PC-9 (cell line): ENCODE data around the gene HTT-AS. TPM values are rescaled to one million over a fixed set of nuclear protein-coding genes. Genes with fewer than 3 reads are reported as not detected.

ENCODE experiments used
- BruUV-seq: library from RNA; stranded (reverse); fragments of 400-500 nt; replicated peaks from 2 replicates; lab custom pipeline; 2021; lab: Mats Ljungman, UMichigan
- CTCF ChIA-PET: fragments of 300-600 bp; sonication (Branson Sonifier 250); formaldehyde crosslinking; loops from one replicate; lab custom pipeline; 2022; ENCODE audit warnings: antibody characterized with exemption; lab: Charles Lee
- POLR2A ChIA-PET: fragments of 300-600 bp; sonication (Branson Sonifier 250); formaldehyde crosslinking; loops from one replicate; lab custom pipeline; 2022; ENCODE audit warnings: antibody characterized with exemption; ENCODE audit not compliant: unreplicated experiment; lab: Charles Lee
- DNase-seq, 2 experiments: peaks; one replicate each; pipeline versions ENCODE4 v3.0.0 to v3.0.0-alpha.2; 2015 to 2022; ENCODE audit warnings: mixed read lengths in 1 of 2
- H2AFZ ChIP-seq: fragments of 200-600 bp; sonication (generic); 2 replicates; pipeline ENCODE4 v1.8.1; 2017; ENCODE audit warnings: antibody characterized with exemption
- H3F3A ChIP-seq: fragments of 200-600 bp; sonication (generic); 2 replicates; pipeline ENCODE4 v1.8.1; 2017; ENCODE audit warnings: antibody characterized with exemption, mild to moderate bottlenecking, low read depth; ENCODE audit not compliant: insufficient read depth
- H3K27ac ChIP-seq: fragments of 200-600 bp; sonication (generic); 2 replicates; pipeline ENCODE4 v1.6.1; 2016; ENCODE audit warnings: mixed run types
- H3K27me3 ChIP-seq: fragments of 200-600 bp; sonication (generic); 2 replicates; pipeline ENCODE4 v1.6.1; 2016; ENCODE audit warnings: low read depth, mixed run types; ENCODE audit not compliant: insufficient read depth
- H3K36me3 ChIP-seq: fragments of 200-600 bp; sonication (generic); 2 replicates; pipeline ENCODE4 v1.6.1; 2016; ENCODE audit warnings: low read depth, mixed run types
- H3K4me1 ChIP-seq: fragments of 200-600 bp; sonication (generic); replicated peaks from 2 replicates; pipeline ENCODE4 v1.6.1; 2016; ENCODE audit warnings: mixed run types; ENCODE audit not compliant: insufficient read depth
- H3K4me2 ChIP-seq: fragments of 200-600 bp; sonication (generic); 2 replicates; pipeline ENCODE4 v1.6.1; 2017; ENCODE audit warnings: mixed run types
- H3K4me3 ChIP-seq: fragments of 200-600 bp; sonication (generic); 2 replicates; pipeline ENCODE4 v1.6.1; 2016; ENCODE audit warnings: mixed run types
- H3K79me2 ChIP-seq: fragments of 200-600 bp; sonication (generic); 2 replicates; pipeline ENCODE4 v1.6.1; 2017; ENCODE audit warnings: low read depth, mixed run types
- H3K9me2 ChIP-seq: fragments of 200-600 bp; sonication (generic); 2 replicates; pipeline ENCODE4 v1.8.1; 2017; ENCODE audit warnings: mild to moderate bottlenecking; ENCODE audit not compliant: insufficient read depth
- H3K9me3 ChIP-seq: fragments of 200-600 bp; sonication (generic); 2 replicates; pipeline ENCODE4 v1.8.1; 2016; ENCODE audit warnings: low read depth; ENCODE audit not compliant: insufficient read depth
- H4K20me1 ChIP-seq: fragments of 200-600 bp; sonication (generic); 2 replicates; pipeline ENCODE4 v1.8.1; 2017; ENCODE audit not compliant: insufficient read depth
- EZH2 ChIP-seq: fragments of 200-600 bp; sonication (generic); IDR thresholded peaks from 2 replicates; pipeline ENCODE4 v1.8.0; 2017; ENCODE audit warnings: antibody characterized with exemption, low read depth
- intact Hi-C: fragments of 100-400 bp; cut with micrococcal nuclease; formaldehyde crosslinking; loops from one replicate; pipeline ENCODE4 v1.10.0; 2022; ENCODE audit not compliant: unreplicated experiment
- total RNA-seq: library from RNA; stranded (reverse); gene quantifications from 2 replicates; pipeline ENCODE4 v1.2.3, GENCODE V29; 2021
- TF ChIP-seq, protein P1 (sequence below): fragments of 200-600 bp; sonication (generic); conservative IDR thresholded peaks from 2 replicates; pipeline ENCODE4 v1.6.1; 2017; ENCODE audit warnings: mixed run types, antibody characterized with exemption, mild to moderate bottlenecking, moderate library complexity

The HTT-AS gene
- total RNA-seq, 1 experiment from 2014 or later, result not detected

DNA sequence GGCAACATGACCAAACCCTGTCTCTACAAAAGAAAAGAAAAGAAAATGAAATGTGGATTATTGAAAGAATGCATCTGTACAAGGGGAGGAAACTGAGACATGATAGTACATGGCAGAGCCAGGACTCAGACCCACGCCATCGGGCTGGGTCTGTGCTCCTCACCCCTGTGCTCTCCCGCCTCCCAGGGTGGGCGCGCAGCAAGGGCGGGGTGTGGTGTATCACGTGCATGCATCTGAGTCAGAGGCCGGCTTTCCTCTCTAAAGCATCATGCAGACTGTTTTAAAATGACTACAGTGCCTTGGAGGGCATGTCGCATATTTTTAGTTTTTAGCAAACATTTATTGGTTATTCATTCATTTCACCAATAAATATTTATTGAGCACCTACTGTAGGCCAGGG, 47.8 kb downstream of the HTT-AS start:
- BruUV-seq, result no TSS peak
- no peak overlapping the region for H2AFZ ChIP-seq

DNA sequence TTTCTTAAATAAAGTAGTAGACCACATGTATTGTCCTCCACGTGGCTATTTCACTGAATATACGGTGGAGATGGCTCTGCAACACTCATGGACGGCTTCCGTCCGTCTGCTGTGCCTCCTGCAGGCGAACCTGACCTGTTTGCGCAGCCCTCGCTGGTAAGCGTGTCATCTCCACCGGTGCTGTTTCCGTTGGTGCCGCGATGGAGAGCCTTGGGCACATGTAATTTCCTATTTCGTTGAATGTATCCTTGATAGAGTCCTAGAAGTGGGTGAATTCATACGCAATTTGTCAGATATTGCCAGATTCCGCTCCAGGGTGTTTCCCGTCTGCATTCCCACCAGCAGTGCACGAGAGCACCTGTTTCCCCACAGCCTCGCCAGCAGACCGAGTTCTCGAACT, 48.5 kb downstream of the HTT-AS start:
- Histone ChIP-seq H3K9me2 (no peaks in the 10 kb centered on the region), H3K4me1 (no peaks in the 10 kb centered on the region), H3K79me2 (no peaks in the 10 kb centered on the region), H3K27me3 (no peaks in the 10 kb centered on the region), H3K4me3 (no peak overlapping the region), H2AFZ (no peak overlapping the region), H3K27ac (no peak overlapping the region), H4K20me1 (no peaks in the 10 kb centered on the region), H3F3A (no peaks in the 10 kb centered on the region), H3K9me3 (no peaks in the 10 kb centered on the region), H3K36me3 (no peaks in the 10 kb centered on the region), H3K4me2 (no peak overlapping the region)
- no peak for TF ChIP-seq EZH2
- no peak for DNase-seq
- ChIA-PET POLR2A (no interaction called here), CTCF (no interaction called here)
- intact Hi-C loops, result no loop called here
- no TSS peak for BruUV-seq

More for the DNA sequence above, 47.8 kb downstream of the HTT-AS start:
- H3K27me3 ChIP-seq, result no peaks in the 10 kb centered on the region
- CTCF ChIA-PET, result no interaction called here
- no peaks in the 10 kb centered on the region for H3K9me3 ChIP-seq
- no peaks in the 10 kb centered on the region for H3K4me1 ChIP-seq
- no peak for TF ChIP-seq EZH2
- TF ChIP-seq, protein P1, sequence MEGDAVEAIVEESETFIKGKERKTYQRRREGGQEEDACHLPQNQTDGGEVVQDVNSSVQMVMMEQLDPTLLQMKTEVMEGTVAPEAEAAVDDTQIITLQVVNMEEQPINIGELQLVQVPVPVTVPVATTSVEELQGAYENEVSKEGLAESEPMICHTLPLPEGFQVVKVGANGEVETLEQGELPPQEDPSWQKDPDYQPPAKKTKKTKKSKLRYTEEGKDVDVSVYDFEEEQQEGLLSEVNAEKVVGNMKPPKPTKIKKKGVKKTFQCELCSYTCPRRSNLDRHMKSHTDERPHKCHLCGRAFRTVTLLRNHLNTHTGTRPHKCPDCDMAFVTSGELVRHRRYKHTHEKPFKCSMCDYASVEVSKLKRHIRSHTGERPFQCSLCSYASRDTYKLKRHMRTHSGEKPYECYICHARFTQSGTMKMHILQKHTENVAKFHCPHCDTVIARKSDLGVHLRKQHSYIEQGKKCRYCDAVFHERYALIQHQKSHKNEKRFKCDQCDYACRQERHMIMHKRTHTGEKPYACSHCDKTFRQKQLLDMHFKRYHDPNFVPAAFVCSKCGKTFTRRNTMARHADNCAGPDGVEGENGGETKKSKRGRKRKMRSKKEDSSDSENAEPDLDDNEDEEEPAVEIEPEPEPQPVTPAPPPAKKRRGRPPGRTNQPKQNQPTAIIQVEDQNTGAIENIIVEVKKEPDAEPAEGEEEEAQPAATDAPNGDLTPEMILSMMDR, result no peak
- H4K20me1 ChIP-seq, result no peaks in the 10 kb centered on the region
- DNase-seq, result no peak
- H3F3A ChIP-seq, result no peaks in the 10 kb centered on the region
- H3K79me2 ChIP-seq, result no peaks in the 10 kb centered on the region
- no peak overlapping the region for H3K27ac ChIP-seq
- no peaks in the 10 kb centered on the region for H3K9me2 ChIP-seq
- H3K4me2 ChIP-seq, result no peak overlapping the region
- intact Hi-C loops, result no loop called here
- POLR2A ChIA-PET, result no interaction called here
- no peaks in the 10 kb centered on the region for H3K36me3 ChIP-seq
- no peak overlapping the region for H3K4me3 ChIP-seq

DNA sequence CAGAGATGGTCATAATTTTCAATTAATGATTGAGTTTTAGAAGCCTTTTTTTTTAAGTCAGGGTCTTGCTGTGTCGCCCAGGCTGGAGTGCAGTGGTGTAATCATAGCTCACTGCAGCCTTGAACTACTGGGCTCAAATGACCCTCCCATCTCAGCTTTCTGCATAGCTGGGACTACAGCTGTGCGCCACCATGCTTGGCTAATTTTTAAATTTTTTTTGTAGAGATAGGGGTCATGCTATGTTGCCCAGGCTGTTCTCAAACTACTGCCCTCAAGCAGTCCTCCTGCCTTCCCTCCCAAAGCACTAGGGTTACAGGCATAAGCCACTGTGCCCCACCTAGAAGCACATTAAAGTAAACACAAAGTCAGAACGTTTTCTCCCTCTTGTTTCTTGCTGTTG, 51.7 kb downstream of the HTT-AS start:
- ChIA-PET CTCF (no interaction called here), POLR2A (no interaction called here)
- no peak for TF ChIP-seq EZH2
- TF ChIP-seq, protein P1, result no peak
- Histone ChIP-seq H3K79me2 (no peaks in the 10 kb centered on the region), H3K9me3 (no peaks in the 10 kb centered on the region), H3K36me3 (no peaks in the 10 kb centered on the region), H3K27ac (no peak overlapping the region), H3K4me2 (no peak overlapping the region), H3F3A (no peaks in the 10 kb centered on the region), H4K20me1 (no peaks in the 10 kb centered on the region), H3K27me3 (no peaks in the 10 kb centered on the region), H2AFZ (no peak overlapping the region), H3K4me3 (no peak overlapping the region), H3K4me1 (no peaks in the 10 kb centered on the region), H3K9me2 (no peaks in the 10 kb centered on the region)
- BruUV-seq, result no TSS peak
- no peak for DNase-seq
- intact Hi-C loops, result no loop called here

DNA sequence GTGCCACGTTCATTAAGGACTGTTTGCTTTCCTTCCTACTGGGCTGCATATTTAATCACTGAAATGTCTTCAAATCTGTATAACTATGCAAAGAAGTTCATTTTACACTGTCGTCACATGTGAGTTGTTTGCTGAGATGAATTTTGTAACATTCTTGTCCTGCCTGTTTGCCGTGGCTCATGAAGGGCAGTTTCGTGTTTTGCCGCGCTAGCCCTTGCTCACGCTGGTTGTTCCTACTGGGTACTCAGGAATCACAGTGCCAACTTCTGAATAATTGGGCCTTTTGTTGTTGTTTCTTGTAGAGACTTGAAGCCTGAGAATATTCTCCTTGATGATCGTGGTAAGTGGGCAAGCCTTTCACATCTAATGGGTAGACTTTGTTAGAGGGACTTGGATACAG, 52.2 kb downstream of the HTT-AS start:
- Histone ChIP-seq H4K20me1 (no peaks in the 10 kb centered on the region), H2AFZ (no peak overlapping the region), H3K27me3 (no peaks in the 10 kb centered on the region), H3K4me2 (no peak overlapping the region), H3K9me2 (no peaks in the 10 kb centered on the region), H3K79me2 (no peaks in the 10 kb centered on the region), H3K27ac (no peak overlapping the region), H3K9me3 (no peaks in the 10 kb centered on the region), H3K4me1 (no peaks in the 10 kb centered on the region), H3F3A (no peaks in the 10 kb centered on the region), H3K36me3 (no peaks in the 10 kb centered on the region), H3K4me3 (no peak overlapping the region)
- BruUV-seq, result no TSS peak
- no peak for TF ChIP-seq EZH2
- TF ChIP-seq, protein P1, result no peak
- POLR2A ChIA-PET, result interaction anchor here (0.6 kb wide), 1 partner anchor 67 kb away, joined by 4 read pairs; no protein-coding TSS in a partner anchor
- CTCF ChIA-PET, result no interaction called here
- intact Hi-C loops, result no loop called here
- DNase-seq, result no peak
